Transverse colon (tissue), 4 donors: ENCODE results near the gene GRIA3. TPM values are rescaled to one million over a fixed set of nuclear protein-coding genes. Genes with fewer than 3 reads are reported as not detected.

Experiments used
- DNase-seq: peaks from one replicate; pipeline ENCODE4 v3.0.0-alpha.2; 2019
- H3K27ac ChIP-seq, 4 donors: fragments of 200-600 bp; sonication (generic); 2 replicates each; pipeline ENCODE4 v1.5.1; 2016 to 2018; ENCODE audit warnings: inconsistent platforms in 4 of 4
- H3K27me3 ChIP-seq: fragments of 200-600 bp; sonication (generic); 2 replicates; pipeline ENCODE4 v1.5.1; 2017; ENCODE audit warnings: inconsistent platforms
- H3K36me3 ChIP-seq, 4 donors: fragments of 200-600 bp; sonication (generic); 2 replicates each; pipeline ENCODE4 v1.5.1; 2017 to 2019; ENCODE audit warnings: inconsistent platforms in 4 of 4
- H3K4me1 ChIP-seq, 4 donors: fragments of 200-600 bp; sonication (generic); 2 replicates each; pipeline ENCODE4 v1.5.1; 2017 to 2020; ENCODE audit warnings: inconsistent platforms in 4 of 4
- H3K4me3 ChIP-seq, 4 donors: fragments of 200-600 bp; sonication (generic); 1 replicate in 1 of 4; 2 replicates in 3 of 4; pipeline versions ENCODE4 v1.5.1 to v1.6.1; 2017 to 2019; ENCODE audit warnings: inconsistent platforms in 4 of 4
- H3K9me3 ChIP-seq, 2 donors: fragments of 200-600 bp; sonication (generic); 2 replicates each; pipeline ENCODE4 v1.5.1; 2017 to 2019; ENCODE audit warnings: inconsistent platforms in 2 of 2
- CTCF ChIP-seq, 5 experiments: fragments of 200-600 bp in 3 of 5; fragments of 450-650 bp in 2 of 5; sonication (generic) in 3 of 5; IDR thresholded peaks; 1 replicate in 2 of 5; 2 replicates in 3 of 5; pipeline ENCODE4 v1.5.1; 2016 to 2017; ENCODE audit warnings: antibody characterized with exemption in 5 of 5, inconsistent platforms in 3 of 5, mild to moderate bottlenecking in 2 of 5, moderate library complexity in 1 of 5
- EP300 ChIP-seq: sonication (generic); formaldehyde crosslinking; IDR thresholded peaks from one replicate; pipeline ENCODE4 v1.6.1; 2017; ENCODE audit warnings: antibody characterized with exemption, low read depth
- POLR2A ChIP-seq: fragments of 450-650 bp; IDR thresholded peaks from one replicate; pipeline ENCODE4 v1.6.1; 2016; ENCODE audit warnings: antibody characterized with exemption, mild to moderate bottlenecking, moderate library complexity
- POLR2AphosphoS5 ChIP-seq, 3 donors: sonication (generic); formaldehyde crosslinking; IDR thresholded peaks; one replicate each; pipeline ENCODE4 v1.6.1; 2016; ENCODE audit warnings: antibody characterized with exemption in 3 of 3
- WGBS, 2 donors: methylation state at CpG; one replicate each; pipeline ENCODE4 v1.1.5; 2018; ENCODE audit warnings: low coverage in 1 of 2; 5-methylcytosine and 5-hydroxymethylcytosine counted together
- in situ Hi-C, 4 donors: fragments of 200-750 bp; cut with MboI; loops; one replicate each; pipeline versions ENCODE4 v1.15.0 to v1.15.1; 2017; ENCODE audit warnings: low sequenced_read_pairs in 3 of 4, low pct_ligation_motif_present in 1 of 4, low pct_unique_long_range_greater_than_20kb in 1 of 4
- intact Hi-C: fragments of 100-400 bp; cut with DNase I; formaldehyde crosslinking; loops from one replicate; pipeline ENCODE4 v1.15.1; 2023; ENCODE audit warnings: low total_unique reads
- total RNA-seq, 4 donors: library from RNA; depleted of rRNA; stranded (reverse); fragments of >200 nt; gene quantifications; one replicate each; pipeline ENCODE4 v1.1.0, GENCODE V29; 2016

Gene GRIA3
- total RNA-seq, 4 donors from 2014 or later = 0.40 to 1.1 (median 0.68) TPM; not detected in 1

GRCh38 chrX:123291623-123292022 is 107.5 kb downstream of the GRIA3 start:
- Histone ChIP-seq H3K4me3 (no peak overlapping the region), H3K27ac (no peak overlapping the region), H3K9me3 (no peaks in the 10 kb centered on the region), H3K27me3 (no peaks in the 10 kb centered on the region), H3K4me1 (no peaks in the 10 kb centered on the region), H3K36me3 (no peaks in the 10 kb centered on the region)
- TF ChIP-seq EP300 = no peak
- TF ChIP-seq POLR2A = no peak
- no peak for TF ChIP-seq POLR2AphosphoS5 (IDR thresholded peaks at IDR 0.05)
- TF ChIP-seq CTCF (IDR thresholded peaks at IDR 0.05) = no peak
- no peak for DNase-seq
- intact Hi-C loops (no loop called here), in situ Hi-C loops (no loop called here)
- 25 to 30% methylated on average over 2 to 3 of the region's 3 CpGs for WGBS, 2 donors

GRCh38 chrX:123298026-123298425 is 113.9 kb downstream of the GRIA3 start:
- Histone ChIP-seq H3K4me1 (no peaks in the 10 kb centered on the region), H3K36me3 (no peaks in the 10 kb centered on the region), H3K9me3 (no peaks in the 10 kb centered on the region), H3K27me3 (no peaks in the 10 kb centered on the region), H3K4me3 (no peak overlapping the region), H3K27ac (no peak overlapping the region)
- in situ Hi-C loops = no loop called here
- DNase-seq = no peak
- TF ChIP-seq CTCF (IDR thresholded peaks at IDR 0.05) (no peak), POLR2AphosphoS5 (IDR thresholded peaks at IDR 0.05) (no peak), EP300 (no peak), POLR2A (no peak)
- intact Hi-C loops = no loop called here
- WGBS, 2 donors = 48% methylated on average over 1 of the region's 1 CpG; no CpG with 5 or more reads in 1 of the 2 donors

GRCh38 chrX:123303429-123303828 is 119.4 kb downstream of the GRIA3 start:
- H3K27me3 ChIP-seq = no peaks in the 10 kb centered on the region
- no peak overlapping the region for H3K4me3 ChIP-seq
- no peak overlapping the region for H3K27ac ChIP-seq
- intact Hi-C loops = no loop called here
- no peak for TF ChIP-seq POLR2A
- TF ChIP-seq EP300 = no peak
- TF ChIP-seq POLR2AphosphoS5 (IDR thresholded peaks at IDR 0.05) = no peak
- no peak for TF ChIP-seq CTCF (IDR thresholded peaks at IDR 0.05)
- in situ Hi-C loops = no loop called here
- H3K9me3 ChIP-seq = no peaks in the 10 kb centered on the region
- H3K36me3 ChIP-seq = no peaks in the 10 kb centered on the region
- DNase-seq = no peak
- 70 to 80% methylated on average over 1 to 2 of the region's 2 CpGs for WGBS, 2 donors
- H3K4me1 ChIP-seq = no peaks in the 10 kb centered on the region

- H3K27ac ChIP-seq = no peak overlapping the region
- in situ Hi-C loops (no loop called here), intact Hi-C loops (no loop called here)
- no peak overlapping the region for H3K4me3 ChIP-seq
- no peak for DNase-seq
- H3K36me3 ChIP-seq = no peaks in the 10 kb centered on the region
- no peaks in the 10 kb centered on the region for H3K4me1 ChIP-seq
- WGBS, 2 donors = 85% methylated on average over 5 of the region's 5 CpGs; no CpG with 5 or more reads in 1 of the 2 donors
- TF ChIP-seq POLR2A (no peak), CTCF (IDR thresholded peaks at IDR 0.05) (no peak), EP300 (no peak), POLR2AphosphoS5 (IDR thresholded peaks at IDR 0.05) (no peak)
- no peaks in the 10 kb centered on the region for H3K9me3 ChIP-seq
- H3K27me3 ChIP-seq = no peaks in the 10 kb centered on the region
Measured at GRCh38 chrX:123308658-123309057, 124.6 kb downstream of the GRIA3 start.
